HCT116 (cell line): ENCODE data around the gene CACNA1F. TPM values are rescaled to one million over a fixed set of nuclear protein-coding genes. Genes with fewer than 3 reads are reported as not detected.

Experiments used
- ATAC-seq: fragments of 200-7000 bp; cut with Tn5 transposase; 2 replicates; pipeline ENCODE4 v1.9.1; 2020; ENCODE audit warnings: mild to moderate bottlenecking, moderate library complexity
- Bru-seq: library from RNA; stranded (reverse); fragments of 400-500 nt; gene quantifications from one replicate; lab custom pipeline; 2021; lab: Mats Ljungman, UMichigan
- BruChase-seq, 2 experiments: library from RNA; stranded (reverse); fragments of 400-500 nt; gene quantifications; one replicate each; lab custom pipeline; 2021; lab: Mats Ljungman, UMichigan
- BruUV-seq: library from RNA; stranded (reverse); fragments of 400-500 nt; replicated peaks from 2 replicates; lab custom pipeline; 2021; lab: Mats Ljungman, UMichigan
- CTCF ChIA-PET: fragments of 300-600 bp; sonication (Branson Sonifier 250); formaldehyde crosslinking; loops from one replicate; lab custom pipeline; 2021; ENCODE audit warnings: antibody characterized with exemption; lab: Charles Lee
- POLR2A ChIA-PET: fragments of 300-600, 350-600 bp; sonication (Branson Sonifier 250); formaldehyde crosslinking; loops from one replicate; lab custom pipeline; 2021; ENCODE audit warnings: antibody characterized with exemption; lab: Charles Lee
- RAD21 ChIA-PET, 2 experiments: fragments of 300-600 bp; sonication (Branson Sonifier 250); formaldehyde crosslinking; loops; one replicate each; lab custom pipeline; 2023; ENCODE audit warnings: low total read pairs in 2 of 2; ENCODE audit not compliant: uncharacterized antibody in 2 of 2, unreplicated experiment in 2 of 2, low non-redundant PET in 1 of 2; lab: Charles Lee
- DNase-seq: peaks from one replicate; pipeline ENCODE4 v3.0.0-alpha.2; 2010; ENCODE audit warnings: low read depth, low spot score
- H2AFZ ChIP-seq: fragments of 200-600 bp; shearing (Covaris generic), sonication (generic); 2 replicates; pipeline ENCODE4 v1.6.1; 2017; ENCODE audit warnings: low read depth, mixed run types, mixed read lengths, antibody characterized with exemption, low read length; ENCODE audit not compliant: poor library complexity, severe bottlenecking
- H3K27ac ChIP-seq: 2 replicates; pipeline ENCODE4 v1.5.1; 2012; ENCODE audit warnings: low read depth, low read length
- H3K27me3 ChIP-seq: fragments of 200-600 bp; sonication (generic); 2 replicates; pipeline ENCODE4 v1.6.1; 2016; ENCODE audit warnings: mixed run types, low read length, mixed read lengths; ENCODE audit not compliant: insufficient read depth
- H3K36me3 ChIP-seq, 2 experiments: fragments of 200-500 bp in 1 of 2; fragments of 200-600 bp in 1 of 2; sonication (Bioruptor generic) in 1 of 2; sonication (generic) in 1 of 2; 2 replicates each; pipeline versions ENCODE4 v1.5.1 to v1.6.1; 2014 to 2016; ENCODE audit warnings: low read length in 2 of 2, inconsistent platforms in 1 of 2, mixed read lengths in 1 of 2, mixed run types in 1 of 2; ENCODE audit not compliant: insufficient read depth in 2 of 2, control insufficient read depth in 1 of 2
- H3K4me1 ChIP-seq, 2 experiments: fragments of 200-600 bp in 1 of 2; sonication (generic) in 1 of 2; 2 replicates each; pipeline versions ENCODE4 v1.5.1 to v1.6.1; 2012 to 2017; ENCODE audit warnings: low read length in 2 of 2, inconsistent platforms in 1 of 2, mild to moderate bottlenecking in 1 of 2, mixed read lengths in 1 of 2, mixed run types in 1 of 2, moderate library complexity in 1 of 2; ENCODE audit not compliant: insufficient read depth in 2 of 2, control insufficient read depth in 1 of 2
- H3K4me2 ChIP-seq: fragments of 200-600 bp; sonication (generic); 2 replicates; pipeline ENCODE4 v1.6.1; 2017; ENCODE audit warnings: mixed run types, low read length, mixed read lengths
- H3K4me3 ChIP-seq, 2 experiments: fragments of 200-600 bp in 1 of 2; sonication (generic) in 1 of 2; replicated peaks in 1 of 2; 2 replicates each; pipeline ENCODE4 v1.5.1; 2011 to 2016; ENCODE audit warnings: low read length in 2 of 2, control low read depth in 1 of 2, low read depth in 1 of 2, mild to moderate bottlenecking in 1 of 2, mixed read lengths in 1 of 2, mixed run types in 1 of 2
- H3K79me2 ChIP-seq: fragments of 200-600 bp; sonication (generic); 2 replicates; pipeline ENCODE4 v1.6.1; 2017; ENCODE audit warnings: mild to moderate bottlenecking, mixed run types, low read length, moderate library complexity, mixed read lengths; ENCODE audit not compliant: insufficient read depth
- H3K9ac ChIP-seq: fragments of 200-600 bp; sonication (generic); 2 replicates; pipeline ENCODE4 v1.6.1; 2016; ENCODE audit warnings: low read length, mixed read lengths
- H3K9me2 ChIP-seq: fragments of 200-600 bp; sonication (generic), shearing (Covaris generic); 2 replicates; pipeline ENCODE4 v1.6.1; 2017; ENCODE audit warnings: mixed run types, mild to moderate bottlenecking, moderate library complexity; ENCODE audit not compliant: insufficient read depth
- H3K9me3 ChIP-seq, 2 experiments: fragments of 200-500 bp in 1 of 2; fragments of 200-600 bp in 1 of 2; sonication (Bioruptor generic) in 1 of 2; sonication (generic) in 1 of 2; 2 replicates each; pipeline ENCODE4 v1.6.1; 2014 to 2017; ENCODE audit warnings: low read length in 2 of 2, mixed read lengths in 2 of 2, inconsistent platforms in 1 of 2, low read depth in 1 of 2, mild to moderate bottlenecking in 1 of 2, mixed run types in 1 of 2, moderate library complexity in 1 of 2; ENCODE audit not compliant: control insufficient read depth in 1 of 2, insufficient read depth in 1 of 2
- H4K20me1 ChIP-seq: fragments of 200-600 bp; sonication (generic), shearing (Covaris generic); 2 replicates; pipeline ENCODE4 v1.6.1; 2017; ENCODE audit warnings: mixed run types, mild to moderate bottlenecking, moderate library complexity; ENCODE audit not compliant: insufficient read depth
- EGR1 ChIP-seq: IDR thresholded peaks from 2 replicates; pipeline ENCODE4 v1.6.1; 2012; ENCODE audit warnings: low read depth
- ELF1 ChIP-seq: IDR thresholded peaks from 2 replicates; pipeline ENCODE4 v1.6.1; 2012; ENCODE audit warnings: low read depth, borderline replicate concordance
- EZH2 ChIP-seq: fragments of 200-600 bp; sonication (generic); IDR thresholded peaks from 2 replicates; pipeline ENCODE4 v1.6.1; 2017; ENCODE audit warnings: antibody characterized with exemption, mixed run types
- EZH2phosphoT487 ChIP-seq: fragments of 200-600 bp; IDR thresholded peaks from 2 replicates; pipeline ENCODE4 v1.6.1; 2018; ENCODE audit warnings: antibody characterized with exemption, borderline replicate concordance
- FOSL1 ChIP-seq: IDR thresholded peaks from 2 replicates; pipeline ENCODE4 v1.6.1; 2012; ENCODE audit warnings: low read depth
- JUND ChIP-seq: IDR thresholded peaks from 2 replicates; pipeline ENCODE4 v1.6.1; 2012
- POLR2A ChIP-seq: IDR thresholded peaks from 2 replicates; pipeline ENCODE4 v1.7.0; 2011; ENCODE audit warnings: borderline replicate concordance; ENCODE audit not compliant: insufficient read depth, insufficient read length; ENCODE audit errors: extremely low read depth
- POLR2AphosphoS5 ChIP-seq: IDR thresholded peaks from 2 replicates; pipeline ENCODE4 v1.6.1; 2011; ENCODE audit warnings: mild to moderate bottlenecking, low read depth, low read length, moderate library complexity
- SIN3A ChIP-seq: IDR thresholded peaks from 2 replicates; pipeline ENCODE4 v1.6.1; 2012; ENCODE audit warnings: low read depth
- SP1 ChIP-seq: IDR thresholded peaks from 2 replicates; pipeline ENCODE4 v1.6.1; 2012; ENCODE audit warnings: low read depth
- TCF7L2 ChIP-seq: IDR thresholded peaks from 2 replicates; pipeline ENCODE4 v1.7.0; 2011; ENCODE audit warnings: borderline replicate concordance, inconsistent platforms; ENCODE audit not compliant: insufficient read depth, insufficient read length; ENCODE audit errors: extremely low read depth
- YY1 ChIP-seq: IDR thresholded peaks from 2 replicates; pipeline ENCODE4 v1.6.1; 2011; ENCODE audit warnings: low read length, low read depth, moderate library complexity, mild to moderate bottlenecking; ENCODE audit not compliant: insufficient replicate concordance; ENCODE audit errors: extremely low read depth
- ZFX ChIP-seq: fragments of 450-650 bp; IDR thresholded peaks from 2 replicates; pipeline ENCODE4 v1.6.1; 2017
- ZNF274 ChIP-seq: fragments of 200-500 bp; sonication (Bioruptor generic); IDR thresholded peaks from 2 replicates; pipeline ENCODE4 v1.6.1; 2014; ENCODE audit warnings: mild to moderate bottlenecking, low read depth, low read length, inconsistent platforms
- intact Hi-C: fragments of 100-400 bp; cut with micrococcal nuclease; formaldehyde crosslinking; loops from 2 replicates; pipeline ENCODE4 v1.10.0; 2022
- long read RNA-seq: library from polyadenylated mRNA; unstranded; transcript quantifications from one replicate; pipeline ENCODE4 v2.0.0, GENCODE V29; 2021; ENCODE audit not compliant: unreplicated experiment
- polyA plus RNA-seq: library from polyadenylated mRNA; unstranded; fragments of >200 nt; gene quantifications from 2 replicates; pipeline ENCODE4 v1.2.1, GENCODE V29; 2012; ENCODE audit warnings: missing spikeins
- total RNA-seq: library from RNA; stranded (reverse); gene quantifications from one replicate; pipeline ENCODE4 v1.2.1, GENCODE V29; 2021; ENCODE audit not compliant: unreplicated experiment
- TF ChIP-seq, protein P1 (sequence below), 3 experiments: fragments of 200-600 bp in 1 of 3; sonication (generic) in 1 of 3; IDR thresholded peaks in 2 of 3; conservative IDR thresholded peaks in 1 of 3; 2 replicates each; pipeline ENCODE4 v1.5.1; 2012 to 2017; ENCODE audit warnings: low read depth in 2 of 3, low read length in 2 of 3, antibody characterized with exemption in 1 of 3, borderline replicate concordance in 1 of 3, control low read depth in 1 of 3, mild to moderate bottlenecking in 1 of 3, mixed read lengths in 1 of 3, mixed run types in 1 of 3, moderate library complexity in 1 of 3; ENCODE audit not compliant: insufficient read depth in 1 of 3
- TF ChIP-seq, protein P2 (sequence below): IDR thresholded peaks from 2 replicates; pipeline ENCODE4 v1.6.1; 2012; ENCODE audit warnings: low read depth
- TF ChIP-seq, protein P3 (sequence below): IDR thresholded peaks from 2 replicates; pipeline ENCODE4 v1.6.1; 2011; ENCODE audit warnings: mild to moderate bottlenecking, low read length, moderate library complexity; ENCODE audit not compliant: insufficient replicate concordance; ENCODE audit errors: extremely low read depth

CACNA1F gene
- not detected for total RNA-seq
- not detected in 2 replicates for polyA plus RNA-seq
- percentile 7 among the genes with signal in this experiment for Bru-seq, nascent RNA
- percentile 8 among the genes with signal in this experiment for BruChase-seq, experiment 1, labeled RNA remaining after a 6-hour chase
- BruChase-seq, experiment 2, labeled RNA remaining after a 2-hour chase: not detected
- long read RNA-seq: 0 reads

DNA sequence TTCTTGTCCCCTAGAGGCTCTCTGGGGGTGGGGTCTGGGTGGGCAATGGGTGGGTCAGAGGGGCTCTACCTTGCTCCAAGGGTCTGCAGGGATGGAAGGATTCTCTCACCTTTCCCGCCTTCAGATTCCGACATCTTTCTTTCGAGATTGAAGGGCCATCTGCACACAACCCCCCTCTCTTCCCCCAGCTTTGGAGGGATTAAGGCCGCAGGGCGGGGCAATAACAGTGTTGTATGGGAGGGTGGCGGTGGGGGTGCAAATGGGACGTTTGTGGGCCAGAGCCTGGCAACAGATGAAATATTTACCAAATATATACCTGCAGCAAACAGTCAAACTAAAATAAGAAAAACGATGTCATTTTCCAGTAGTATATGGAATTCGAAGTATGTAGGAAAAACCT lies at the start of gene CACNA1F:
Gene CACNA1F, minus strand, starts transcription at position 165 of the 400 bp plus-strand sequence. Its CDS starts 31 bp downstream, at position 134.
- Histone ChIP-seq H3K4me3 (no peak within 1 kb of the TSS), H2AFZ (no peak within 1 kb of the TSS), H3K36me3 (no peaks in the 10 kb centered on the region), H3K9me3 (no peaks in the 10 kb centered on the region), H3K4me1 (no peaks in the 10 kb centered on the region), H3K9me2 (no peaks in the 10 kb centered on the region), H3K27me3 (no peaks in the 10 kb centered on the region), H3K27ac (no peak within 1 kb of the TSS), H3K79me2 (no peaks in the 10 kb centered on the region), H3K4me2 (no peak within 1 kb of the TSS), H4K20me1 (no peaks in the 10 kb centered on the region), H3K9ac (no peak within 1 kb of the TSS)
- no peak for DNase-seq
- no peak for TF ChIP-seq TCF7L2
- TF ChIP-seq YY1: no peak
- no peak for TF ChIP-seq SP1
- no peak for TF ChIP-seq POLR2AphosphoS5
- TF ChIP-seq, protein P1, sequence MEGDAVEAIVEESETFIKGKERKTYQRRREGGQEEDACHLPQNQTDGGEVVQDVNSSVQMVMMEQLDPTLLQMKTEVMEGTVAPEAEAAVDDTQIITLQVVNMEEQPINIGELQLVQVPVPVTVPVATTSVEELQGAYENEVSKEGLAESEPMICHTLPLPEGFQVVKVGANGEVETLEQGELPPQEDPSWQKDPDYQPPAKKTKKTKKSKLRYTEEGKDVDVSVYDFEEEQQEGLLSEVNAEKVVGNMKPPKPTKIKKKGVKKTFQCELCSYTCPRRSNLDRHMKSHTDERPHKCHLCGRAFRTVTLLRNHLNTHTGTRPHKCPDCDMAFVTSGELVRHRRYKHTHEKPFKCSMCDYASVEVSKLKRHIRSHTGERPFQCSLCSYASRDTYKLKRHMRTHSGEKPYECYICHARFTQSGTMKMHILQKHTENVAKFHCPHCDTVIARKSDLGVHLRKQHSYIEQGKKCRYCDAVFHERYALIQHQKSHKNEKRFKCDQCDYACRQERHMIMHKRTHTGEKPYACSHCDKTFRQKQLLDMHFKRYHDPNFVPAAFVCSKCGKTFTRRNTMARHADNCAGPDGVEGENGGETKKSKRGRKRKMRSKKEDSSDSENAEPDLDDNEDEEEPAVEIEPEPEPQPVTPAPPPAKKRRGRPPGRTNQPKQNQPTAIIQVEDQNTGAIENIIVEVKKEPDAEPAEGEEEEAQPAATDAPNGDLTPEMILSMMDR (IDR thresholded peaks at IDR 0.05 in 2 of 3, conservative IDR thresholded peaks at IDR 0.05 in 1 of 3; ENCODE audit: borderline replicate concordance in 1 of 3, insufficient read depth in 1 of 3, low read depth in 2 of 3, low read length in 2 of 3): no peak
- TF ChIP-seq ZFX: no peak
- no peak for TF ChIP-seq EZH2
- TF ChIP-seq ELF1: no peak
- TF ChIP-seq, protein P2, sequence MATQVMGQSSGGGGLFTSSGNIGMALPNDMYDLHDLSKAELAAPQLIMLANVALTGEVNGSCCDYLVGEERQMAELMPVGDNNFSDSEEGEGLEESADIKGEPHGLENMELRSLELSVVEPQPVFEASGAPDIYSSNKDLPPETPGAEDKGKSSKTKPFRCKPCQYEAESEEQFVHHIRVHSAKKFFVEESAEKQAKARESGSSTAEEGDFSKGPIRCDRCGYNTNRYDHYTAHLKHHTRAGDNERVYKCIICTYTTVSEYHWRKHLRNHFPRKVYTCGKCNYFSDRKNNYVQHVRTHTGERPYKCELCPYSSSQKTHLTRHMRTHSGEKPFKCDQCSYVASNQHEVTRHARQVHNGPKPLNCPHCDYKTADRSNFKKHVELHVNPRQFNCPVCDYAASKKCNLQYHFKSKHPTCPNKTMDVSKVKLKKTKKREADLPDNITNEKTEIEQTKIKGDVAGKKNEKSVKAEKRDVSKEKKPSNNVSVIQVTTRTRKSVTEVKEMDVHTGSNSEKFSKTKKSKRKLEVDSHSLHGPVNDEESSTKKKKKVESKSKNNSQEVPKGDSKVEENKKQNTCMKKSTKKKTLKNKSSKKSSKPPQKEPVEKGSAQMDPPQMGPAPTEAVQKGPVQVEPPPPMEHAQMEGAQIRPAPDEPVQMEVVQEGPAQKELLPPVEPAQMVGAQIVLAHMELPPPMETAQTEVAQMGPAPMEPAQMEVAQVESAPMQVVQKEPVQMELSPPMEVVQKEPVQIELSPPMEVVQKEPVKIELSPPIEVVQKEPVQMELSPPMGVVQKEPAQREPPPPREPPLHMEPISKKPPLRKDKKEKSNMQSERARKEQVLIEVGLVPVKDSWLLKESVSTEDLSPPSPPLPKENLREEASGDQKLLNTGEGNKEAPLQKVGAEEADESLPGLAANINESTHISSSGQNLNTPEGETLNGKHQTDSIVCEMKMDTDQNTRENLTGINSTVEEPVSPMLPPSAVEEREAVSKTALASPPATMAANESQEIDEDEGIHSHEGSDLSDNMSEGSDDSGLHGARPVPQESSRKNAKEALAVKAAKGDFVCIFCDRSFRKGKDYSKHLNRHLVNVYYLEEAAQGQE: no peak
- no peak for TF ChIP-seq JUND
- TF ChIP-seq EZH2phosphoT487: no peak
- TF ChIP-seq EGR1: no peak
- TF ChIP-seq, protein P3, sequence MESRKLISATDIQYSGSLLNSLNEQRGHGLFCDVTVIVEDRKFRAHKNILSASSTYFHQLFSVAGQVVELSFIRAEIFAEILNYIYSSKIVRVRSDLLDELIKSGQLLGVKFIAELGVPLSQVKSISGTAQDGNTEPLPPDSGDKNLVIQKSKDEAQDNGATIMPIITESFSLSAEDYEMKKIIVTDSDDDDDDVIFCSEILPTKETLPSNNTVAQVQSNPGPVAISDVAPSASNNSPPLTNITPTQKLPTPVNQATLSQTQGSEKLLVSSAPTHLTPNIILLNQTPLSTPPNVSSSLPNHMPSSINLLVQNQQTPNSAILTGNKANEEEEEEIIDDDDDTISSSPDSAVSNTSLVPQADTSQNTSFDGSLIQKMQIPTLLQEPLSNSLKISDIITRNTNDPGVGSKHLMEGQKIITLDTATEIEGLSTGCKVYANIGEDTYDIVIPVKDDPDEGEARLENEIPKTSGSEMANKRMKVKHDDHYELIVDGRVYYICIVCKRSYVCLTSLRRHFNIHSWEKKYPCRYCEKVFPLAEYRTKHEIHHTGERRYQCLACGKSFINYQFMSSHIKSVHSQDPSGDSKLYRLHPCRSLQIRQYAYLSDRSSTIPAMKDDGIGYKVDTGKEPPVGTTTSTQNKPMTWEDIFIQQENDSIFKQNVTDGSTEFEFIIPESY: no peak
- no peak for TF ChIP-seq FOSL1
- no peak for TF ChIP-seq SIN3A
- no peak for TF ChIP-seq ZNF274
- TF ChIP-seq POLR2A: no peak
- ChIA-PET RAD21 (no interaction called here), CTCF (no interaction called here), POLR2A (no interaction called here)
- ATAC-seq: no peak
- intact Hi-C loops: no loop called here
- BruUV-seq: no TSS peak
